GM12875 (cell line): ENCODE results near the gene SPIB.

Source experiments
- H3K4me3 ChIP-seq: one replicate; pipeline ENCODE4 v1.5.1; 2011; ENCODE audit warnings: low read depth, low read length, control low read depth
- TF ChIP-seq, protein P1 (sequence below): IDR thresholded peaks from 2 replicates; pipeline ENCODE4 v1.5.1; 2011; ENCODE audit warnings: low read depth, mild to moderate bottlenecking, control low read depth, inconsistent platforms, low read length, moderate library complexity, borderline replicate concordance; ENCODE audit not compliant: insufficient read depth

The SPIB gene

DNA sequence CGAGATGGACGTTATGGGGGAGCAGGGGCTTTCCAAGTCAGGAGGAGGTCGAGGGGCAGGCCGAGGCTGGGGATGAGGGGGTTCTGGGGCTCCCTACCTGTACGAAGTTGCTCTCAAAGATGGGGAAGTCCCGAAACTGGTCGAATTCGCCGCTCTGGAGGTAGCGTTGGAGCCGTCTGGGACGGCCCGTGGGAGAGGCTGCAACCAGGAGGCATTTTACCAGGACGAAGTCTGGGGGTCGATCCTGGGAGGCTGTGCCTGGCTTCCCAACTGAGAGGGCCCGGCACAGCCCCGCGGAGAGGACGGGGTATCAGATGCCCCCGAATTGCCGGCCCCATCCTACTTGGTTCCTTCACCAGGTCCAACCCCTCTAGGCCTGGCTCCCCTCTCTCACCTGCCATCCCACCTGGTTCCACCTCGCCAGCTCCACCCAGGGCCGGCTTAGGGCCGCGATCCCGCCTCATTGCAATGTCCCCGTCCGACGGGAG lies 57.0 kb downstream of the SPIB start:
- no peak overlapping the region for H3K4me3 ChIP-seq
- TF ChIP-seq, protein P1, sequence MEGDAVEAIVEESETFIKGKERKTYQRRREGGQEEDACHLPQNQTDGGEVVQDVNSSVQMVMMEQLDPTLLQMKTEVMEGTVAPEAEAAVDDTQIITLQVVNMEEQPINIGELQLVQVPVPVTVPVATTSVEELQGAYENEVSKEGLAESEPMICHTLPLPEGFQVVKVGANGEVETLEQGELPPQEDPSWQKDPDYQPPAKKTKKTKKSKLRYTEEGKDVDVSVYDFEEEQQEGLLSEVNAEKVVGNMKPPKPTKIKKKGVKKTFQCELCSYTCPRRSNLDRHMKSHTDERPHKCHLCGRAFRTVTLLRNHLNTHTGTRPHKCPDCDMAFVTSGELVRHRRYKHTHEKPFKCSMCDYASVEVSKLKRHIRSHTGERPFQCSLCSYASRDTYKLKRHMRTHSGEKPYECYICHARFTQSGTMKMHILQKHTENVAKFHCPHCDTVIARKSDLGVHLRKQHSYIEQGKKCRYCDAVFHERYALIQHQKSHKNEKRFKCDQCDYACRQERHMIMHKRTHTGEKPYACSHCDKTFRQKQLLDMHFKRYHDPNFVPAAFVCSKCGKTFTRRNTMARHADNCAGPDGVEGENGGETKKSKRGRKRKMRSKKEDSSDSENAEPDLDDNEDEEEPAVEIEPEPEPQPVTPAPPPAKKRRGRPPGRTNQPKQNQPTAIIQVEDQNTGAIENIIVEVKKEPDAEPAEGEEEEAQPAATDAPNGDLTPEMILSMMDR = no peak

DNA sequence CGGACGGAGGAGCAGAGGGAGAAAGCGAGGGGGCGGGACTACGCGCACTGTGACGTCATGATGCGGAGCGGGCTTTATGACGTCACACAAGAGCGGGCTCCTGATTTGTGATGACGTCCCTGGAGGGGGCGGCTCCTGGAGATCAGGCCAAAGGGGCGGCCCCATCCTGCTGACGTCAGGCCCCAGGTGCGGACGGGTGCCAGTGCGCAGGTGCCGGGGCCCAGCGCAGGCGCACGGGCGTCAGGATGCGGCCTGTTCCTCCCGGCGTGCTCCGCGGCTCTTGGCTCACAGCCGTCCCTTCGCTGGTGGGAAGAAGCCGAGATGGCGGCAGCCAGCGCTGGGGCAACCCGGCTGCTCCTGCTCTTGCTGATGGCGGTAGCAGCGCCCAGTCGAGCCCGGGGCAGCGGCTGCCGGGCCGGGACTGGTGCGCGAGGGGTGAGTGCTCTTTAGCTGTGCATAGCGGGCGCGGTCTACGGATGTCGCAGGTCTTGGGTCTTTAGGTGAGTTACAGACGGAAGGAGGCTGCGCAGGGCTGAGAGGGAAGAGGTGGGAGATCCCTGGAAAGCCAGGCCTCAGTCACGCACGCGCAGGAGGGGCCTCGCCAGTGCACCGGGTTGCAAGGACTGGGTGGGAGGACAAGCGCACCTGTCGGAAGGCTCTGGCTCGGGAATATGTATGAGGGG lies 57.6 kb downstream of the SPIB start, which contains the start of the genes EMC10 and GARIN5A:
Gene EMC10, plus strand, starts transcription at position 284 of the 683 bp plus-strand sequence. Its CDS starts 38 bp downstream, at position 322.
Gene GARIN5A, minus strand, starts transcription at position 625 of the 683 bp plus-strand sequence. Its CDS starts 460 bp downstream, at position 165.
- H3K4me3 ChIP-seq = peak within 1 kb of the TSS; percentile 99
- TF ChIP-seq, protein P1 = no peak

DNA sequence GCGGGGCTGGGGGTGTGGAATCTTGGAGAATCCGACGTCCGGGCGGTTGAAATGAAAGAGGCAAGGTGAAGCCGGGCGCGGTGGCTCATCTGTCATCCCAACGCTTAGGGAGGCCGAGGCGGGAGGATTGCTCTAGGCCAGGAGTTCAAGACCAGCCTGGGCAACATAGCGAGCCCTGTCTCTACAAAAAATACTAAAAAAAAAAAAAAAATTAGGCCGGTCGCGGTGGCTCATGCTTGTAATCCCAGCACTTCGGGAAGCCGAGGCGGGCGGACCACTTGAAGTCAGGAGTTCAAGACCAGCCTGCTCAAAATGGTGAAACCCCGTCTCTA lies 58.1 kb downstream of the SPIB start:
- TF ChIP-seq, protein P1 = no peak
- H3K4me3 ChIP-seq = peak overlapping the region; percentile 99

DNA sequence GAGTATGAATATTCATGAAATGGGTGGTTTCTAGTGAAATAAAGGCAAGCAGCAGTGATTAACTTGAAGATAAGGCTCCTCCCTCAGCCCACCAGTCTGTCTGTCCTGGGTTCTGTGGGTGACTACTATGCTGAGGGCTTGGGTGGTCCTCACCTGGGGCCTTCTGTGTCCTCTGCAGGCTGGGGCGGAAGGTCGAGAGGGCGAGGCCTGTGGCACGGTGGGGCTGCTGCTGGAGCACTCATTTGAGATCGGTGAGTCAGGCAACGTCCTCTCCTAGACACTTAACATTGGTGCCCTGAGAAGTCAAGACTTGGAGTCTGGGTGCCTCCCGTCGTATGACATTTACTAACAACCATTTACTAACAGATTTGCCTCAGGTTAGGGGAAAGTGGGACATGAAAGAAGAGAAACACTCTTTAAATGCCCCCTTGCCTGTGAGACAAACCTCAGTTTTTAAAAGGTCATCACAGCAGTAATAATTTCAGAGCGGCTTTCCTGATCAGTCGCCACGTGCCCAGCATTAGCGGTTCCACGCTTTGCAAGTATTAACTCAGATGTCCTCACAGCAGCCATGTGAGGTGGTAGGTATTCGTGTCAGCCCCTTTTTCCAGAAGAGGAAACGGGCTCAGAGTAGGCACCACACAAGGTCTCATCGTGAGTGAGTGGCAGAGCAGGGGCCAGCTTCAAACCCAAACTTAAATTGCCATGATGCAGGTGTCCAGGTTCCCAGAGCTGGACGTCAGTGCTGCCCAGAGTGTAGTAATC lies 59.2 kb downstream of the SPIB start:
- H3K4me3 ChIP-seq = no peak overlapping the region
- TF ChIP-seq, protein P1 = no peak

DNA sequence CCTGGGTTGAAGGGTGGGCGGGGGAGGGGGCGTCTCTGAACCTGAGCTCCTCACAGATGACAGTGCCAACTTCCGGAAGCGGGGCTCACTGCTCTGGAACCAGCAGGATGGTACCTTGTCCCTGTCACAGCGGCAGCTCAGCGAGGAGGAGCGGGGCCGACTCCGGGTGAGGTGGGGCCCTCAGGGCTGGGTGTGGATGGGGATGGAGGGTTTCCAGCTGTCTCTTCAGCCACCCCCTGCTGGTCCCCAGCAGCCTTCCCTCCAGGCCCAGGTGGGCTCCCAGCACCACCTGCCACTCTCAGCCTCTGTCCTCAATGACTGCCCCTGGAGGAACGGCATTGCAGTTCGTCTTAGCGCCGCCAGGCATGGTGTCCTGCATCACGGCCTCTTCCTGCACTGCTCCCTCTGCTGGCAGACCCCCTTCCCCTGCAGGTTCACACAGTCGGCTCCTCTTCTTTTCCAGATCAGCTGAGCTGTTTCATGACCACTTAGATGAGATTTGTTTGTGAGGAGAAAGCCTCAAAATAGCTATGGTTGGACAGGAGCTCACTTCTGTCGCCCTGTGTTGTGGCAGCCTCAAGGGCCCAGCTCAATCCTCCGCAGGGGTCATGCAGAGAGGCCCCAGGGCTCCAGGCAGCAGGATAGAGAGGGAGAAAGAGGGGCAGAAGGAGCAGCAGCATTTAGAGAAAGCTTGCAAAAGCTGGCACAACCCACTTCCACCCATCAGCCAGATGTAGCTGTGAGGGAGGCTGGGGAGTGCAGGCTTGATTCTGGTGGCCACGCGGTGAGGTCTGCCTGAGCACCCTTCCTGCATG lies 60.4 kb downstream of the SPIB start:
- TF ChIP-seq, protein P1 = peak; percentile 32; the same call in 1 of the 2 replicates
- no peak overlapping the region for H3K4me3 ChIP-seq

DNA sequence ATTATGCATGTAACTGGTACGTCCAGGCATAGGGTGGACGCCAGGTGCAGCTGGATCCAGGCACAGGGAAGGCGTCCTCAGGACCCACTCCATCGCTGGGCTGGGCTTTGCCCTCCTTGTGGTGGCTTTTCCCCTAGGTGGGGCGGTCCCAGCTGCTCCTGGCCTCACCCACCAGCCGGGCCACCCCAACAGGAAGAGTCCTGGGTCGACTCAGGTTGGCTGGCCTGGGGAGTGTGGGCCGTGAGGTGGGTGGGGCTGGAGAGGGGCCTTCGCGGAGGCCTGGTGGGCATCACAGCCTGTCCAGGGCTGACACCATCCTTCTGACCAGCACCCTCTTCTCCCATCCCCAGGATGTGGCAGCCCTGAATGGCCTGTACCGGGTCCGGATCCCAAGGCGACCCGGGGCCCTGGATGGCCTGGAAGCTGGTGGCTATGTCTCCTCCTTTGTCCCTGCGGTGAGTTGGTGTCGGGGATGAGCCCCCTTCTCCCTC lies 61.1 kb downstream of the SPIB start:
- TF ChIP-seq, protein P1 = no peak
- H3K4me3 ChIP-seq = no peak overlapping the region
